ENCODE results near the gene LRMDA.

LRMDA gene

GRCh38 chr10:75449382-75450074, 18.1 kb downstream of the LRMDA start:
- DNase-seq (ENCODE audit: low spot score): no peak

- DNase-seq (ENCODE audit: low spot score): no peak
Measured at GRCh38 chr10:75450075-75450445, 18.6 kb downstream of the LRMDA start.

GRCh38 chr10:75450644-75451640, 19.5 kb downstream of the LRMDA start:
- no peak for DNase-seq (ENCODE audit: low spot score)

GRCh38 chr10:75451831-75452230, 20.4 kb downstream of the LRMDA start:
- no peak for DNase-seq (ENCODE audit: low spot score)

GRCh38 chr10:75452997-75453396, 21.6 kb downstream of the LRMDA start:
- no peak for DNase-seq (ENCODE audit: low spot score)

- no peak for DNase-seq (ENCODE audit: low spot score)
Measured at GRCh38 chr10:75456122-75456521, 24.7 kb downstream of the LRMDA start.

GRCh38 chr10:75460059-75460458, 28.6 kb downstream of the LRMDA start:
- no peak for DNase-seq (ENCODE audit: low spot score)

- DNase-seq (ENCODE audit: low spot score): no peak
Measured at GRCh38 chr10:75461672-75462649, 30.5 kb downstream of the LRMDA start.

- DNase-seq (ENCODE audit: low spot score): no peak
Measured at GRCh38 chr10:75462865-75463264, 31.4 kb downstream of the LRMDA start.

GRCh38 chr10:75464478-75465449, 33.3 kb downstream of the LRMDA start:
- no peak for DNase-seq (ENCODE audit: low spot score)

GRCh38 chr10:75465450-75465827, 34.0 kb downstream of the LRMDA start:
- DNase-seq (ENCODE audit: low spot score): no peak

- no peak for DNase-seq (ENCODE audit: low spot score)
Measured at GRCh38 chr10:75466001-75466400, 34.6 kb downstream of the LRMDA start.

- DNase-seq (ENCODE audit: low spot score): no peak
Measured at GRCh38 chr10:75466886-75467285, 35.5 kb downstream of the LRMDA start.

GRCh38 chr10:75468612-75469005, 37.2 kb downstream of the LRMDA start:
- no peak for DNase-seq (ENCODE audit: low spot score)

- no peak for DNase-seq (ENCODE audit: low spot score)
Measured at GRCh38 chr10:75469006-75469616, 37.7 kb downstream of the LRMDA start.

GRCh38 chr10:75470901-75471300, 39.5 kb downstream of the LRMDA start:
- DNase-seq (ENCODE audit: low spot score): no peak

- no peak for DNase-seq (ENCODE audit: low spot score)
Measured at GRCh38 chr10:75472685-75473084, 41.3 kb downstream of the LRMDA start.

GRCh38 chr10:75474106-75474505, 42.7 kb downstream of the LRMDA start:
- DNase-seq (ENCODE audit: low spot score): no peak

GRCh38 chr10:75475460-75476182, 44.2 kb downstream of the LRMDA start:
- DNase-seq (ENCODE audit: low spot score): no peak

- no peak for DNase-seq (ENCODE audit: low spot score)
Measured at GRCh38 chr10:75476569-75476968, 45.1 kb downstream of the LRMDA start.

Data from germinal center (tissue), 1 donor.